ENCODE results near the gene UQCR11.
"Not testable (repeated sequence)": the region's sequence is repeated elsewhere in the genome, so short reads cannot be mapped to it uniquely, and the experiment has no call there.

UQCR11 gene

DNA sequence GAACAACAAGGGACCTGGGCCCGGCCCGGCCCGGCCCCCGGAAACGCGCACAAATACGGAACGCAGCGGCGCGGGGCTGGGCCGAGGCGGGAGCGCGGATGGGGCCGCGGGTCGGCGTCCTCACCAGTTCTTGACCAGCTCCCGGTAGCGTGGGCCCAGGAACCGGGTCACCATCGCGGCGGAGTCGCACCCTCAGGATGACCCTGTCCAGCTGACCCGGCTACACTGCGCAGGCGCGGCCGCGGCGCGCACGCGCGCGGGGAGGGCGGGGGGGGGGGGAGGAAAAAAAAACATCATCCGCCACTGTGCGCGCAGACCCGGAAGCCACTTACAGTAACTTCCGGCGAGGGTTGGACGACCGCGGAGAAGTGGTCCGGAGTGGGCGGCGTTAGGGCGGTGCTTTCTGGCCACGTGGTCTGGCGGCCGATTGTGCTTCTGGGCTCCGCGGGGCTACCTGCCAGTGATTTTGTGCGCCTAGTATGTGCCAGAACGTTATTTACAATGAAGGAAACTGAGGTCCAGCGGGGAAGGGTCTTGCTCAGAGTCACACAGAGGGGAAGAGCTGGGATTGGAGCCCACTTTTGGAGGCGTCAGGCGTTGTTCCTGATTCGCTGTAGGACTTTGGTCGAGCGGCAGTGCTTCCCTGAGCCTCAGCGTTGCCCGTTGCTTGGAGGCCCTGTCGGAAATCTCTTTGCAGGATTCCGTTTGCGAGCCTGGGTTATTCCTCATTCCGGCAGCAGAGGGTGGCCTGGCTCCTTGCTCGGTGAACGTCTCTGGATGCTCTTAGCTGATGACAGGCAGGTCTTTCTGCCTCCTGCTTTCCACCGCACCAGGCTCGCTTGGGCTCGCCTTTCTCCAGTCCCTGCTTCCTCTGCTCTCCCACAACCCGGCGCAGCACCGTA lies at the start of gene UQCR11:
TSS of gene UQCR11 (minus strand) at position 227 of the 902 bp plus-strand sequence. CDS start at position 174, 53 bp downstream.
- peak; percentile 96 for DNase-seq

DNA sequence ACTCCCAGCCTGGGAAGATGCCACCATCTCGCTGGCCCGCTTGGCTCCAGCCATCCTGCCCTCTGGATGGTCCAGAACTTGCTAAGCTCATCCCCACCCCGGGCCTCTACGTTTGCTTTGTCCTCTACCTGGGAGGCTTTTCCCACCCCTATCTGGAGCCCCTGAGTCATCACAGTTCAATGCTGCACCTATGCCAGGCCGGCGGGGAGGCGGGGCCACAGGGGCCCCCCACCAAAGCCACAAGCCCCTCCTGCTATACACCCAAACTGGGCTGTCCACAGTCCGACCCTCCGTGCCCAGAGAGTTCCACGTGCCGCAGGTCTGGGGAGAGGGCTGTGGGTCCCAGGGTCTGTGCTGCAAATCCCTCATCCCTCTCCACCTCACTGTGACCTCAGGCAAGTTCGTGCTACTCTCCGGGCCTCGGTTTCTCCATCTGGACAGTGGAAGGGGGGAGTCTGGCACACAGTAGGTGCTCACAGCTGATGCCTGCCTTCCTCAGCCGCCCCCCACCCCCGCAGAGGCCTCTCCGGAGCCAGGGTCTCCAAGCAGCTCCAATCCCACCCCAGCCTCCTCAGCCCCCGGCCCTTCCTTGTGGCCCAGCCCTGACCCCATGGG lies 49.0 kb upstream of the UQCR11 start:
- no peak for DNase-seq

DNA sequence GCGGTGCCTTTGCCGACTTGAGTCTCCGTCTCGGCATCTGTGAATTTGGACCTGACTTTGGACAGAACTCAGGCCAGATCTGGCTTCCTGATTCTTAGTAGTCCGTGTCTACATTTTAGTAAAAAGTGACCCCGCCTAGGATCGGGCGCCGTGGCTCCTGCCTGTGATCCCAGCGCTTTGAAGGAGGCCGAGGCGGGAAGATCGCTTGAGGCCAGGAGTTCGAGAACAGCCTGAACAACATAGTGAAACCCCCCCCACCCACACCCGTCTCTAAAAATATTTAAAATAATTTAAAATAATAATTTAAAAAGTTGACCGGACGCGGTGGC lies 48.0 kb upstream of the UQCR11 start:
- DNase-seq: no peak

DNA sequence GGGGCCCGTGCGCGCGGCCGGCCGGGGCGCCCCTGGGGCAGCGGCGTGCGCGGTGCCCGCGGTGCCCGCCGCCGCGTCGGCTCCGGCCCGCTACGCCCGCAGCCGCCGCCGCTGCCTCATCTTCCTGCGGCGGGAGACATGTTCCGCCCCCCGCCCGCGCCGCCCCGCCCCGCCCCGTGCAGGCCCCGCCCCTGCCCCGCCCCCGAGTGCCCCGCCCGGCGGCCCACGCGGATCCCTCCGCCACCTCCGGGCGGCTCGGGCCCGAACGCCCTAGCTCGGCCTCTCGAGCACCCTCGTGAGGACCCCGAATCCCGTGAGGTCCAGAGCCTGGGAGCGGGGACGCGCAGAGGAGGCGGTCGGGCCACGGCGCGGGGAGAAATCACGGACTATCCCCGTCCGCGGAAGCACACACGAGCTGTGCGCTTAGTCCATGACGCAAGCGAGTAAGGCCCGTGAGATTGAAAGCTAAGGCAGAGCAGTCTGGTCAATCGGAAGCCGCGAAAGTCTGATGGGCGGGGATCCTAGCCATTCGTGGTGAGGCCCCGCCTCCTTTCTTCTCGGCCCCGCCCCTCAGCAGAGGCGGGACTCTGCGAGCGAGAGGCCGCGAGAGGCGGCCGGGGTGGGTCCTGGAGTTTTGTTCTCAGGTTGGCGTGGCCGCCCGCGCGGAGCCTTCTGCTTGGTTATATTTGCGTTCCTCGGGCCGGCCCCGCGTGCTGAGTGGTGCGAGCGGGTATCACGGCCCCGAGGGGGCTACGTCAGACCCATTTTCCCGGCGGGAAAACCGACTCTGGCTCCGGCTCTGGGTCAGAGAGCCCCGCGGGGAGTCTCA lies 47.4 kb upstream of the UQCR11 start, which contains the start of gene TCF3:
TSS of gene TCF3 (minus strand) at position 145 of the 829 bp plus-strand sequence. CDS start 2,367 bp downstream, outside the sequence.
- DNase-seq: peak; percentile 98

DNA sequence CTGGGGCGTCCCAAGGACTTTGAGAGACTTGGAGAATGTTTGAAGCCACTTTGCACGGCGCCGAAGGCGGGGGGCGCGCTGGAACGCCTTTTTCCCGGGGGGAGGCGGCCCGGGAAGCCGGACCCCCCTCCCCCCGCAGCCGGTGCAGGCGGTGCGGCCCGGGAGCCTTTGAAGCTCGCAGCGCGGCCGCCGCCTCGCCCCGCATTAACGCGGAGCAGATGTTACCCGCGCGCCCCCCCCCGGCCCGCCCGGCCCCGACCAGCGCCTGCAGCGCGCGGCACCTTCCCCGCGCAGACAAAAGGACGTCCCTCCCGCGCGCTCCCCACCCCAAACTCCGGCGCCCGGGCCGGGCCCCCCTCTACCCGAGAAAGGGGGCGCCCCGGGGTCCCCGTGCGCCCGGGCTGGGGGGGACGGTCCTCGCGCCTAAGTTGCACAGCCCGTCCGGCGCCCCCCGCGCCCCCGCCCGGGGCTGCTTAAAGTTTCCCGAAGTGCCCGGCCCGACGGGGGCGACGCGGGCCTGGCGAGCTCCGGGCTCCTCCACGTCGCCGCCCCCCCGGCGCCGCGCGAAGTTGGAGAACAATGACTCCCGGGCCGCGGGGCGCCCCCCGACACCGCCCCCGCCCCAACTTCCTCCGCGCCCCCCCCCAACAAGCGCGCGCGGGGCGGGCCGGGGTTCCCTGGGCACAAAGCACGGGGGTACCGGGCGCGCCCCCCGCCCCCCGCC lies 46.5 kb upstream of the UQCR11 start:
- no peak for DNase-seq

DNA sequence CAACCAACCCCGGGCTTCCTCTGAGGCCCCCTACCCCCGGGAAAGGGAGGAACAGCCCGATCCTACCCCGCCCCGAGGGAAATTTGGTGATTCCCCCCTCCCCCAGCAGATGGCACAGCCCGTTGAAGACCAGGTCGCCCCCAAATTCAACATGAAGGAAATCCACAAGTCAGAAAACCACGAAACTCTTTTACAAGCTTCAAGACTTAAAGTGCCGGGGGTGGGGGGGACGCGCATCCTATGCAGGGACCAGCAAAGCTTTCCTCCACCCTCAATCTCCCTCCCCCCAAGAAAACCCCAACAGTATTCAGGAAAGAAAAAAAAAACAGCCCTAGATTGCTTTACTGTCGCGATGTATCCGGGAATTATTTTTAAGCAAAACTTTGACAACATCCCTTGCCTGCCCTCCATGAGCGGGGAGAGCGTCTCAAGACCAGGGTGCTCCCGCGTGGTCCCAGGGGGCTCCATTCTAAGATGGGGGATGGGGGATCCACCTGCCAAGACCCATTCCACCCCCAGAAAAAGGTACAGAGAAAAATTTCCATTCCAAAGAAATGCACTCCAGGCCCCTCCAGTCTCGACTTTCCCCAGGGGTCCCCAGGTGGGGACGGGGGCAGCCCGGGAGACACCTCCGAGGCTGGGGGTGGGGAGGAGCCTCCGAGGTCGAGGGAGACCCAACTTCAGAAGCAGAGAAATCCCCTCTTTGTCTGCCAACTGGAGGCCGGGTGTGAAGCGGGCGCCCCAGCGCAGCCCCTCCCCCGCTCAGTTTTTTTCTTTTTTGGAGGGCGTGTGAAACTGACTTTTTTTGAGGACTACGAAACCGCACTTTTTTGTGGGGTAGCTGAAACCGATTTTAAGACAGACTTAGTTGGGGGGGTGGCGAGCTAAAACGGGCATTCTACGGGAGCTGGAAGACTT lies 45.6 kb upstream of the UQCR11 start:
- DNase-seq: peak; percentile 57

DNA sequence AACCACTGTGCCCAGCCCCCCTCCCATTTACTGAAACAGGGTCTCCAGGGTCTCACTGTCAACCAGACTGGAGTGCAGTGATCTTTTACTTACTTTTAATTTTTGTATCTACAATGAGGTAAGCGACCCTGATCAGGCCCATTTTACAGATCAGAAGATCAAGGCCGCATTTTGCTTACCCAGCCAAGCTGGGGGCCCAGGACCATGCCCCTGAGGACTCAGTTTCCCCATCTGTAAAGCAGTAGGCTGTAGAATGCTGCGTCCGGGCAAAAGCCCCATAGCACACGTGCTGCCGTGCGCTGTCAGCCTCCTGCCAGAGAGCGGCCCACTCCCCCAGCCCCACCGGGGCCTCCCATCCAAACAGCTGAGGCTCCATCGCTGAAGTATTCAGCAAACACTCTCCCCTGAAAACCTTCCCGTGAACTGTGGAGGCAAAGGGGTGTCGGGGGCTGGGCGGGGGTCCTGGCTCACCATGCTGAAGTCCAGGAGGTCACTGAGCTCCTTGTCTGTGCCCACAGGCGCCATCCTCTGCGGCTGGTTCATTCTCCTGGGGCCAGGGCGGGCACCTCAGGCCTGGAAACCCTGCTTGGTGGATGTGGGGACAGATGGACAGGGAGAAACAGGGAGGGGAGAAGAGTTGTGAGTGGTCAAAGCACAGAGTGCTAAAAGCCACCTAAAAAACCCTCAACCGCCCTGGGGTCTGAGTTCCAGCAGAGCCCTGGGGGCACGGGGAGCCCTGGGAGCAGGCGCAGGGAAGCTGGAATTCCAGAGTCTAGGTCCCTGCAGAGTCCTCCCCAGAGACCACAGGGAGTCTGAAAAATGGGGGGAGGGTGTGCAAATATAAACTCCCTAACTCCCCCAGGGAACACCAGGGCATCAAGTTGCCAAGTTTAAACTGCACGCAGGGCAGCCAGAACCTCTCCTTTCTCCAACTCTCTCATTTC lies 44.7 kb upstream of the UQCR11 start:
- DNase-seq: no peak

DNA sequence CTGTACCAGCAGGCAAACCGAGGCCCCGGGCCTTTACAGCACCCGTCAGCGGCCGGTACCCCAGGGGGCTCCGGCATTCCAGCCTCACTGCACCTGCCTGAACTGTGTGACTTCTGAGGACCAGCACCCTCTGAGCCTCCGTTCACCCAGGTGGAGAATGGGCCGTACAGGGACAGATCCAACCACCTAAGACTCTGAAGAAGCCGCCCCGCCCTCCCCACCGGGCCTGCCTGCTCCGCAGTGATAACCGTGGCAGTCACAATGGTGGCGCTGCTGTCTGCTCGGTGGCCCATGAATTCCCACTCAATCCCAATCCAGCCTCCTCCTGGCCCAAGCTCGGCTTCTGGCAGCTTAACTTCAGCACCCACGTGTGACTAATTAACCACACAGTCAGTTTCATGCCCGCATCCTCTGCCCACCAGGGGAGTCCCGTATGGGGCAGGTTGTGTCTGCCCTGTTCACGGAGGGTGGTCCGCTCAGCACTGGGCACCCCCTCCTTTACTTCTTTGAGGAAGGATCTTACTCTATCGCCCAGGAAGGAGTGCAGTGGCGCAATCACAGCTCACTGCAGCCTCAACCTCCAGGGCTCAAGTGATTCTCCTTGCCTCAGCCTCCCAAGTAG lies 43.8 kb upstream of the UQCR11 start:
- DNase-seq: no peak

DNA sequence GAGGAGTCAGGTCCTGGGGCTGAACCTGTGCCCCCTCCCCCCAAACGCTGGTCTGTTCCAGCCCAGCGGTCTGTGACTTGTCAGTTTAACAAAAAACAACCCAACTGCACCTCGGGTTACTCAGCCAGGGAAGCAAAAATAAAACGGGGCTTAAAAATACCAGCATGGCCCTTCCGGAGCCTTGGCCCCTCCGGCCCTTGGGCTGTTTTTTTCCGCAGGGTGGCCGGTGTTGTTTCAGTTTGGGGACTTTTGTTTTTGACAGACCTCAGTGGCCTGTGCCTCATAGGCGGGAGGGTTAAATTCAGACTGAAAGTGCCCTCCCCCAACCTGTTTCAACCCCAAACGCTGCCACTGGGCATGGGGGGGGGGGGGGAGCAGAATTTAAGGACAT lies 43.2 kb upstream of the UQCR11 start:
- no peak for DNase-seq

DNA sequence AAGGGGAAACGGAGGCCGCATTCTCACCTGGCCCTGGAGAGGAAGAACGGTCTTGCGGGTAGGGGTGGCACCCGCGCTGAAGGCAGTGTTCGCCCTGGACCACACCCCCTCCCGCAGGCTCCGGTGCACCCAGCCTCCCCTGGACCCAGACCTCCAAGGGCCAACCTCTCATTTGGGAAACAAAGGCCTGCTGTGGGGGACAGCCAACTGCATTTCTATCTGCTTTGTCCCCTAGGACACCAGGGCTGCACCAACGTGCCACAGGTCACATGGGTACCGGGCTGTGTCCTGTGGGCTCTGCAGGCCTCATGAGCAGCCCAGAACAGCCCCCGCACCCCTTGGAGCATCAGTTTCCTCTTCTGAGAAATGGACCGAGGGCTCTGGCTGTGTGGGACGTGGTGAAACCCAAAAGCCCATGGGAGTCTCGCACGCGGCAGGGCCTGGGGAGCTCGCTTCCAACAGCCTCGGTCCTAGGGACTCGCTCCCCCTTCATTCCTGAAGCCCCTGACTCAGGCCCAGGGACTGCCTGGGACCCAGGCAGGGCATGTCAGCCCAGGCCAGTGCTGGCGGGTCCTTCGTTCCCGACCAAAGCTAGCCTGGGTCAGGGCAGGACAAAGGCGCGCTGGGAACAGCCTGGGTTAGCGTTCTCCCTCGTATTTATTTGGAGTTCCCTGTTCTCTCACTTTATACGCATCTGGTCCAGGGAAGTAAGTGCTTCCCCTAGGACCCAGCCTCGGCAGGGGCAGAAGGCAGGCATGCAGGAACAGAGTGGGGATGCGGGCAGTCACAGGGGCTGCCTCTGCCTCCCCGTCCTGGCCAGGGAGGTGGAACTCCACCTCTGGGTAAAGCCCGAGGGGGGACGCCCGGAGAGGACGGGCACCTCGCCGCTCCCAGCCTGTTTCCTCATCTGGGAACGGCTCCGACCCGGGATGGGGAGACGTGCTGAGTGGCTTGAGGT lies 42.5 kb upstream of the UQCR11 start:
- DNase-seq: no peak

DNA sequence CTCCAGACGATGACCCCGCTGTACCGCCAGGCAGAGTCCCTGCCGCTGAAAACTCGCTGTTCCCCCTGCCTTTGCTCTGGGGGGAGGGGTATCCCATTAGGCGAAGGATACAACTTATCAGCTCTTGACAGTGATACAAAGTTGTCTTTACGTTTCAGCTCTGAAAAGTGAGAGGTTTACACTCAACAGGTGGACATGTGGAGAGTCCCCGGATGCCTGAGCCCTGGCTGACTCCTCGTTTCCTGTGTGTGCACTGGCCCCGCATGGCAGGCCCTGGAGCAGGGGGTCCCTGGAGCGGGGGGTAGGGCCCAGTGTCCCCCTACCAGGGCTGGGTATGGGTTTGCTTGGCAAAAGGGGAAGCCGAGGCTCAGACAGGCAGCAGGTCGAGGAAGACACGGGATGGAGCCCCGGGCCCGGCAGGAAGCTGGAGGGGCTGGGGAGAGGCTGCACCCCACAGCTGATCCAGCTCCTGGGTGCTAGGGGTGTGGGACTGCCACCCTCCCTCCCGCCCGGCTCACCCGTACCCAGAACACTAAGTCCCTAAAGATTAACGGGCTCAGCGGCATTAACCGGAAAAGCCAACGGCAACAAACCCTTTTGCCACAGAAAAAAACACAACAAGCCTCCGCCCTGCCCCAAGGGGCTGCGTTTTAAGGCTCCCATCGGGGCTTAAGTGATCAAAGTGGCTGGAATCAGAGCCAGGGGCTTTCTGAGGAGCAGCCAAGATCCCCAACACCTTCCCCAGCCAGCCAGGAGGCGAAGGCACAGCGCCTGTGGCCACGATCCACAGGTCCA lies 41.6 kb upstream of the UQCR11 start:
- DNase-seq: no peak

DNA sequence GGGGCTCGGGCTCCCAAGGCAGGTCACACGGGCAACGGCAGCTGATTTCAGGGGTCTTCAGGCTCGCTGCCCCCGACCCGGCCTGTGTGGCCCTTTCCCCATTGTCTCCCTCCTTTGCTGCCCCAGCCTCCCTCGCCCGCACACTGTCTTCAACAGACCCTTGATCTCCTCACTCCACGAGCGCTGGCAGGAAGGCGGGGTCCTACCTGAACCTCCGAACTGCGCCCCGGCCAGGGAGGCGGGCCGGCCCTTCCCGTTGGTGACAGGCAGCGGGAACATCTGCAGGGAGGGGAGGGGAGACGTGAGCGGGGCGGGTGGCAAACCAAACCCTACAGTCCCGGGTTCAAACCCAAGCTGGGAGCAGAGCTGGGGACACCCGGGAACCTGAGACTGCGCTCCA lies 40.9 kb upstream of the UQCR11 start:
- DNase-seq: no peak

DNA sequence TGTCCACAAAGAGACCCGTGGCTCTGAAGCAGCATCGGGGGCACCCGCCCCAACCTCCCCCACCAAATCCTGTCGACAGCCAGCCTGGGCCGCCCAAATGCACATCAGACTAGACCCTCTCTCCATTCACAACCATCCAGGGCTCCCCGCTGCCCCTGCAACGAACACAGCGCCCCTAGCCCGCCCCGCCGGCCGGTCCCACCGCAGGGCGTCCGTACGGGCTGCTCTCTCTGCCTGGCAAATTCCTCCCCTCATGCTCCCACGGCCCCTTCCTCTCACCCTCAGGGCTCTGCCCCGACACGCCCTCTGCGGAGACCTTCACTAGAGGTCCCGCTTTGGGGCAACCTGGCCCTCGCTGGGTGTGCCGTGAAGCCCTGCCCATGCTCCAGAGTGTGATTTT lies 40.0 kb upstream of the UQCR11 start:
- DNase-seq: no peak

DNA sequence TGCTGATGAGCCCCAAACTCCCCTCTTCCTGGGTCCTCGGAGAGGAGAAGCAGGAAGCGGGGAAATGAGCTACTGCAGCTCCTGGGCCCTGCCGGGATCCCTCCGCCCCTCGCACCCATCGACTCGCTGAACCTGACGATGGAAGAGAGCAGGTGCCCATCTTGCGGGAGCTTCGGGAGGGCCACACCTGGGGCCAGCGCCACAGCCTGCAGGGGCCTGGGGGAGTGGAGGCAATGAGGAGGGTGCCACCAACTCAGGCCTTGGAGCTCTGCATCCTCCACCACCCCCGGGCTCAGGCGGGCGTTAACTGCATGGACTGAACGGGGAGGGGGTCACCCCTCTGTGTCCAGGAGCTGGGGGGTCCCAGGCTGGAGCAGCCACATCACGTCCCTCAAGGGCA lies 38.8 kb upstream of the UQCR11 start:
- DNase-seq: no peak

DNA sequence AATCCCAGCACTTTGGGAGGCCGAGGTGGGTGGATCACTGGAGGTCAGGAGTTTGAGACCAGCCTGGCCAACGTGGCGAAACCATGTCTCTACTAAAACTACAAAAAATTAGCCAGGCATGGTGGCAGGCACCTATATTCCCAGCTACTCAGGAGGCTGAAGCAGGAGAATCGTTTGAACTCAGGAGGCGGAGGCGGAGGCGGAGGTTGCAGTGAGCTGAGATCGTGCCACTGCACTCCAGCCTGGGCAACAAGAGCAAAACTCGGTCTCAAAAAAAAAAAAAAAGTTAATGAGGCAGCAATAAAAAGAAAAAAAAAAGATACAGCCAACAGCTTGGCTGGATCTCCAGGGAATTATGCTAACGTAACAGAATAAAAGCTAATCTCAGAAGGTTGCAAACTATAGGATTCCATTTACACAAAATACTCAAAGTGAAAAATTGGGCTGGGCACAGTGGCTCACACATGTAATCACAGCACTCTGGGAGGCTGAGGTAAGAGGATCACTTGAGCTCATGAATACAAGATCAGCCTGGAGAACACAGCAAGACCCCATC lies 35.7 kb upstream of the UQCR11 start:
- not testable (repeated sequence) for DNase-seq

DNA sequence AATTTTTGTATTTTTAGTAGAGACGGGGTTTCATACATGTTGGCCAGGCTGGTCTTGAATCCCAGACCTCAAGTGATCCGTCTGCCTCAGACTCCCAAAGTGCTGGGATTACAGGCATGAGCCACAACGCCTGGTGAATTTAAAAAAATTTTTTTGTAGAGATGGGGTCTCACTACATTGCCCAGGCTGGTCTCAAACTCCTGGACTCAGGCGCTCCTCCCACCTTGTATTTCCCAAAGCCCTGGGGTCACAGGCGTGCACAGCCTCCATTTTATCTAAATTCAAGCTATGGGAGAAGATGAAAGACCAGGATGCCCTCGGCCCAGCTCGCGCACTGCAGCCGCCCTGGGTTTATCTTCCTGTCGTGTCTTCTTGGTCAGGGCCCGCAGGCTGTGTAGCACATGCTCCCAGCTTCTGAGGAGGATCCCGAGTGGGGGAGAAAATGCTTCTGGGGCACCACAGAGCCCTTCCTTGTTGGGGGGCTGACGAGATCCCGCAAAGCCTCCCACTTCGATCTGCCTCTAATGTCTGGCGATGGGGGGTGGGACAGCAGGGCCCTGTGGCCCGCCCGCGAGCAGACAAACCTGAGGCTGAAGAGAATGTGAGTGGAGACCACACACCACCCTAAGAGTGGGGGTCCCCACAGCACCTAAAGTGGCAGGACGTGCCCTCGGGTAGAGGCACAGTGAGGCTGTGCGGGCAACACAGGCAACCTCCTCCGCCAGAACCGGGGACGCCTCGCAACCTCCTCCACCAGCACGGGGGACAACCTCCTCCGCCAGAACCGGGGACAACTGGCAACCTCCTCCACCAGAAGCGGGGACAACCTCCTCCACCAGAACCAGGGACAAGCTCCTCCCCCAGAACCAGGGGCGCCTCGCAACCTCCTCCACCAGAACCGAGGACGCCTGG lies 31.3 kb upstream of the UQCR11 start:
- no peak for DNase-seq

DNA sequence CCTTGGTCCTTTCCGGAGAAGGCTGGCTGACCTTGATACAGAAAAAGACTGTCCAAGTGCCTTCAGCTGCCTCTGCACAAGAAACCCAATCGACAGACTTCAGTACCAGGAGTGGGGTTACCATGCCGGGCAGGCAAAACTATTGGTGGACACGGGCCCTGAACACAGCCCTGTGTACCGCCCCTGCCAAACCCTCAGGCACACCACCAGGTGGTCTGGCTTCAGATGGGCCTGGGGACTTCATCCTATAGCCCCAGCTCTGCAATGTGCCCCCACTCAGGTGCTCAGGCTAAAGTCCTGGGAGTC lies 29.6 kb upstream of the UQCR11 start:
- DNase-seq: no peak

Measured in activated CD4-positive, alpha-beta T cell treated with anti-CD3 and anti-CD28 coated beads, Interleukin-2, amount 50 U/mL, for 16 hours (primary cell).